ENCODE data around the gene NAV2.
"Not testable (repeated sequence)": the region's sequence is repeated elsewhere in the genome, so short reads cannot be mapped to it uniquely, and the experiment has no call there.

The NAV2 gene

DNA sequence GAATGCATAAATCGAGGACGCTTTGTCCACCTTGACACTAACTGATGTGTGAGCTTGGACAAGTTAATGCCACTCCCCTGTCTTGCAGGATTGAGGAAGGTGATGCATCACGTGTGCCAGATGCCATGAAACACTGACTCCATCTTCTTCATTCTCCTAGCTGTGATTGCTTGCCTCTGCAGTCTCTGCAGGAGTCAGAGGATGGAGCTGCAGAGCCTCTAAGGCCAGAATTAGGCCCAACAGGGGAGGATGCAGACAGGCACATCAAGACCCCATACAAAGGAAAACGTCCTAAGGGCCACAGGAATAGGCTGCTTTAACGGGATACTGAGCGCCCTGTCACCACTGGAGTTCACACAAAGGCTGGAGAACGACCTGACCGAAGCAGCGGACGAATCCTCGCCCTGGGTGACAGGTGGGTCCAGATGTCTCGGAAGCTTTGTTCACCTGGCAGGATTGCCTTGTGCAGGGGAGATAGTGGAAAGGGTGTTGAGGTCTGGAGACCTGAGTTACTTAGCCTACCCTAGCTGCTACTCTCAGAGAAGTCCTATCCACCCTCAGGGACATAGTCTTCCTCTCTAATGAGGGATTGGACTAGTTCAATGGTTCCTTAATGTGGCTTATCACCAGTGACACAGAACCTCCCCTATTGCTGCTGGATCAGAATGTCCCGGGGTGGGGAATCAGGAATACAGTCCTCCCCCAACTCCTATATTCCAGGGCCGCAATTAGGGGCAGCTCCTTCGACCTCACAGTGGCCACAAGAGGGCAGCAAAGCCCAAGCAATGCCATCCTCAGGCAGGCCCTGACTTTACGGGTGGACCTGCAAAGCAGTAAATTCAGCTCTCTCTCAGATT lies 415.3 kb downstream of the NAV2 start:
- TF ChIP-seq RARB (CRISPR knock-in tag; IDR thresholded peaks at IDR 0.05) (no peak), ZFP3 (CRISPR knock-in tag; IDR thresholded peaks at IDR 0.05) (peak; percentile 82)
- ATAC-seq, result peak; percentile 85

DNA sequence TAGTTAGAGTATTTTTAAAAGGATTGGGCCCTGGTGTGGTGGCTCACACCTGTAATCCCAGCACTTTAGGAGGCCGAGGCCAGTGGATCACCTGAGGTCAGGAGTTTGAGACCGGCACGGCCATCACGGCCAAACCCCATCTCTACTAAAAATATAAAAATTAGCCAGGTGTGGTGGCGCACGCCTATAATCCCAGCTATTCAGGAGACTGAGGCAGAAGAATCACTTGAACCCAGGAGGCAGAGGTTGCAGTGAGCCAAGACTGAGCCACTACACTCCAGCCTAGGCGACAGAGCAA lies 415.8 kb downstream of the NAV2 start:
- ATAC-seq, result not testable (repeated sequence)

DNA sequence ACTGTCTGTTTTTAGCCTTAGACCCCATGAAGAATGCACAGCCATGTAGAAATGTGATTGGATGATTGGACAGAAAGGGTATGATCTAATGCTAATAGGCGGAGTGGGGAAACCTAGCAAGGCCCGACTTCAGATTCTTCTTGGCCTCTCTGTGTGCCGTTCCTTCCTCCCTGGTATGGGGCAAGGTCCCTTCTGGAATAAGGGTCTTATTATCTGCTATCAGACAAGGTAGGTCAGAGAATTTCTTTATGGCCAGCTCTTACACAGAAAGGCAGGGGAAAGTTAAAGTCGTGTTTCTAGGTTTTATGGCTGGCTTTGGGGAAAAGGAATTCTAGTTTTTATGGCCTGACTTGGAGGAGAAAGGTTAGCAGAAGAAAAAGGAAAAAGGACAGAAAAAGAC lies 417.0 kb downstream of the NAV2 start:
- no peak for ATAC-seq
- no peak for TF ChIP-seq CSDC2 (CRISPR knock-in tag; IDR thresholded peaks at IDR 0.05)
- no peak for TF ChIP-seq GLIS3 (CRISPR knock-in tag; IDR thresholded peaks at IDR 0.05)
- no peak for TF ChIP-seq ZNF565 (CRISPR knock-in tag; conservative IDR thresholded peaks at IDR 0.05; ENCODE audit: low read depth)
- no peak for TF ChIP-seq BACH2 (CRISPR knock-in tag; IDR thresholded peaks at IDR 0.05; ENCODE audit: borderline replicate concordance)
- TF ChIP-seq SNAI2 (CRISPR knock-in tag; IDR thresholded peaks at IDR 0.05), result no peak
- no peak for TF ChIP-seq PPARA (CRISPR knock-in tag; IDR thresholded peaks at IDR 0.05; ENCODE audit: borderline replicate concordance)

DNA sequence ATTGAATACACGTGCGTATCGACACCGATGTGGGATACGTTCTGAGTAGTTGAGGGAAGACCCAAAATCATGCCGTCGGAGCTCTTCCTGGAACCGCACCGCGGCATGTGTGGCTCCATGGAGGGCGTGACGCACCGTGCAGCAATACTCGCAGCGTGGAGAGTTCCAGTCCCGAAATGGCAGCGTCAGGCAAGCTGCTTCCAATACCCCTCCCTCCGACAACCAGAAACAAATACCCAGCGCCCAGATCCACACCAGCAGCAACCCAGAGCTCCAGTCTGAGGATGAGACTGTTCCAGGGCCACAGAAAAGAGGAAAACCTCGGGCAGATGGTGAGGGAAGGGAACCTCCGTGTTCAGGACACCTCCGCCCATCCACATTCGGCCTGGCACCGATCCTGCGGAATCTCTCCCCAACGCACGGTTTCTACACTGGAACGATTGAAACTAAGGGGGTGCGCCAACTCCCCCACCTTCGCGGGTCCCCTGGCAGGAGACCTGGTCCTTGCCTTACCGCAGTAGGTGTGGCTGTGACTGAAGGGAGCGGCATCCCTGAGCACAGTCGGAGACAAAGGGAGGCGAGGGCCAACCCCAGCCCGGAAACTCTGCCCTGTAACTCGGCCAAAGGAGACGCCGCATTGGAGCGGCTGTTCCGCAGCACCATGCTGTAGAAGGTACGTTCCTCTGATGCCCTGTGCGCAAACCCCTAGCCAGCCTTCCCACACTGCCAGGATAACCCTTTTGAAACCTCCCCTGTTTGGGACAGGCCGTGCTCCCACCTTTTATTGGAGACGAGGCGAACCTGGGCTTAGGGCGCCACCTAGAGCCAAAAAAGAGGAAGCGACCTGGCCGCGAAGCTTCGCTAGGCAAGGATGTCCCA lies 419.4 kb downstream of the NAV2 start:
- TF ChIP-seq ZFP3 (CRISPR knock-in tag; IDR thresholded peaks at IDR 0.05) (no peak), OSR1 (CRISPR knock-in tag; IDR thresholded peaks at IDR 0.05) (no peak), ZFP30 (CRISPR knock-in tag; IDR thresholded peaks at IDR 0.05) (no peak), RARB (CRISPR knock-in tag; IDR thresholded peaks at IDR 0.05) (no peak), ARNTL (CRISPR knock-in tag; IDR thresholded peaks at IDR 0.05; ENCODE audit: borderline replicate concordance, low read depth) (no peak), ESRRG (CRISPR knock-in tag; IDR thresholded peaks at IDR 0.05) (no peak), ZNF565 (CRISPR knock-in tag; conservative IDR thresholded peaks at IDR 0.05; ENCODE audit: low read depth) (no peak), ISL1 (CRISPR knock-in tag; IDR thresholded peaks at IDR 0.05) (no peak), ZNF8 (CRISPR knock-in tag; IDR thresholded peaks at IDR 0.05) (no peak), CSDC2 (CRISPR knock-in tag; IDR thresholded peaks at IDR 0.05) (no peak), SNAI2 (CRISPR knock-in tag; IDR thresholded peaks at IDR 0.05) (no peak), GLIS3 (CRISPR knock-in tag; IDR thresholded peaks at IDR 0.05) (no peak), BACH2 (CRISPR knock-in tag; IDR thresholded peaks at IDR 0.05; ENCODE audit: borderline replicate concordance) (no peak), TCF4 (CRISPR knock-in tag; IDR thresholded peaks at IDR 0.05; ENCODE audit: borderline replicate concordance) (no peak), ZNF70 (CRISPR knock-in tag; IDR thresholded peaks at IDR 0.05) (no peak)
- TF ChIP-seq, protein P1, sequence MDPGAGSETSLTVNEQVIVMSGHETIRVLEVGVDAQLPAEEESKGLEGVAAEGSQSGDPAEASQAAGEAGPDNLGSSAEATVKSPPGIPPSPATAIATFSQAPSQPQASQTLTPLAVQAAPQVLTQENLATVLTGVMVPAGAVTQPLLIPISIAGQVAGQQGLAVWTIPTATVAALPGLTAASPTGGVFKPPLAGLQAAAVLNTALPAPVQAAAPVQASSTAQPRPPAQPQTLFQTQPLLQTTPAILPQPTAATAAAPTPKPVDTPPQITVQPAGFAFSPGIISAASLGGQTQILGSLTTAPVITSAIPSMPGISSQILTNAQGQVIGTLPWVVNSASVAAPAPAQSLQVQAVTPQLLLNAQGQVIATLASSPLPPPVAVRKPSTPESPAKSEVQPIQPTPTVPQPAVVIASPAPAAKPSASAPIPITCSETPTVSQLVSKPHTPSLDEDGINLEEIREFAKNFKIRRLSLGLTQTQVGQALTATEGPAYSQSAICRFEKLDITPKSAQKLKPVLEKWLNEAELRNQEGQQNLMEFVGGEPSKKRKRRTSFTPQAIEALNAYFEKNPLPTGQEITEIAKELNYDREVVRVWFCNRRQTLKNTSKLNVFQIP (CRISPR knock-in tag; IDR thresholded peaks at IDR 0.05; ENCODE audit: borderline replicate concordance, low read depth), result no peak
- TF ChIP-seq, protein P2, sequence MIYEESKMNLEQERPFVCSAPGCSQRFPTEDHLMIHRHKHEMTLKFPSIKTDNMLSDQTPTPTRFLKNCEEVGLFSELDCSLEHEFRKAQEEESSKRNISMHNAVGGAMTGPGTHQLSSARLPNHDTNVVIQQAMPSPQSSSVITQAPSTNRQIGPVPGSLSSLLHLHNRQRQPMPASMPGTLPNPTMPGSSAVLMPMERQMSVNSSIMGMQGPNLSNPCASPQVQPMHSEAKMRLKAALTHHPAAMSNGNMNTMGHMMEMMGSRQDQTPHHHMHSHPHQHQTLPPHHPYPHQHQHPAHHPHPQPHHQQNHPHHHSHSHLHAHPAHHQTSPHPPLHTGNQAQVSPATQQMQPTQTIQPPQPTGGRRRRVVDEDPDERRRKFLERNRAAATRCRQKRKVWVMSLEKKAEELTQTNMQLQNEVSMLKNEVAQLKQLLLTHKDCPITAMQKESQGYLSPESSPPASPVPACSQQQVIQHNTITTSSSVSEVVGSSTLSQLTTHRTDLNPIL (CRISPR knock-in tag; IDR thresholded peaks at IDR 0.05; ENCODE audit: low read depth), result no peak
- TF ChIP-seq, protein P3, sequence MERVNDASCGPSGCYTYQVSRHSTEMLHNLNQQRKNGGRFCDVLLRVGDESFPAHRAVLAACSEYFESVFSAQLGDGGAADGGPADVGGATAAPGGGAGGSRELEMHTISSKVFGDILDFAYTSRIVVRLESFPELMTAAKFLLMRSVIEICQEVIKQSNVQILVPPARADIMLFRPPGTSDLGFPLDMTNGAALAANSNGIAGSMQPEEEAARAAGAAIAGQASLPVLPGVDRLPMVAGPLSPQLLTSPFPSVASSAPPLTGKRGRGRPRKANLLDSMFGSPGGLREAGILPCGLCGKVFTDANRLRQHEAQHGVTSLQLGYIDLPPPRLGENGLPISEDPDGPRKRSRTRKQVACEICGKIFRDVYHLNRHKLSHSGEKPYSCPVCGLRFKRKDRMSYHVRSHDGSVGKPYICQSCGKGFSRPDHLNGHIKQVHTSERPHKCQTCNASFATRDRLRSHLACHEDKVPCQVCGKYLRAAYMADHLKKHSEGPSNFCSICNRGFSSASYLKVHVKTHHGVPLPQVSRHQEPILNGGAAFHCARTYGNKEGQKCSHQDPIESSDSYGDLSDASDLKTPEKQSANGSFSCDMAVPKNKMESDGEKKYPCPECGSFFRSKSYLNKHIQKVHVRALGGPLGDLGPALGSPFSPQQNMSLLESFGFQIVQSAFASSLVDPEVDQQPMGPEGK (CRISPR knock-in tag; IDR thresholded peaks at IDR 0.05; ENCODE audit: borderline replicate concordance), result no peak
- peak; percentile 45 for ATAC-seq

DNA sequence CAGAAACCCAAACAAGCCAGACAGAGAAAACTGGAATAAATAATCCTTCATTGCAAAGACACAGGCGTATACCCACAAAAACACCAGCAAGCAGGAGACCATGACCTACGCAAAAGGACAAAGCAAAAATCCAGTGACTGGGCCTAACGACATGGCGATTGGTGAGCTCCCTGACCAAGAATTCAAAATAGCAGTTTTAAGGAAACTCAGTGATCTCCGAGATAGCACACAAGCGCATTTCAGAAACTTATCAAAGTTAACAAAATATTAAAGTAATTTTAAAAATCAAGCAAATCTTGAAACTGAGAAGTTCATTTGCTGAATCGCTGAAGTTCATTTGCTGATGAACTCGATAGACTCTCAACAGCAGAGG lies 420.0 kb downstream of the NAV2 start:
- TF ChIP-seq, protein P2 (CRISPR knock-in tag; IDR thresholded peaks at IDR 0.05; ENCODE audit: low read depth), result no peak
- TF ChIP-seq, protein P1 (CRISPR knock-in tag; IDR thresholded peaks at IDR 0.05; ENCODE audit: borderline replicate concordance, low read depth), result no peak
- TF ChIP-seq BACH2 (CRISPR knock-in tag; IDR thresholded peaks at IDR 0.05; ENCODE audit: borderline replicate concordance) (no peak), ZNF8 (CRISPR knock-in tag; IDR thresholded peaks at IDR 0.05) (no peak), ZNF70 (CRISPR knock-in tag; IDR thresholded peaks at IDR 0.05) (no peak), ESRRG (CRISPR knock-in tag; IDR thresholded peaks at IDR 0.05) (no peak), ZNF565 (CRISPR knock-in tag; conservative IDR thresholded peaks at IDR 0.05; ENCODE audit: low read depth) (no peak), CSDC2 (CRISPR knock-in tag; IDR thresholded peaks at IDR 0.05) (no peak), TOX (CRISPR knock-in tag; IDR thresholded peaks at IDR 0.05; ENCODE audit: borderline replicate concordance) (no peak), SNAI2 (CRISPR knock-in tag; IDR thresholded peaks at IDR 0.05) (no peak), ZC3H10 (CRISPR knock-in tag; IDR thresholded peaks at IDR 0.05) (no peak), TCF4 (CRISPR knock-in tag; IDR thresholded peaks at IDR 0.05; ENCODE audit: borderline replicate concordance) (no peak), ZFP3 (CRISPR knock-in tag; IDR thresholded peaks at IDR 0.05) (no peak)
- TF ChIP-seq, protein P4, sequence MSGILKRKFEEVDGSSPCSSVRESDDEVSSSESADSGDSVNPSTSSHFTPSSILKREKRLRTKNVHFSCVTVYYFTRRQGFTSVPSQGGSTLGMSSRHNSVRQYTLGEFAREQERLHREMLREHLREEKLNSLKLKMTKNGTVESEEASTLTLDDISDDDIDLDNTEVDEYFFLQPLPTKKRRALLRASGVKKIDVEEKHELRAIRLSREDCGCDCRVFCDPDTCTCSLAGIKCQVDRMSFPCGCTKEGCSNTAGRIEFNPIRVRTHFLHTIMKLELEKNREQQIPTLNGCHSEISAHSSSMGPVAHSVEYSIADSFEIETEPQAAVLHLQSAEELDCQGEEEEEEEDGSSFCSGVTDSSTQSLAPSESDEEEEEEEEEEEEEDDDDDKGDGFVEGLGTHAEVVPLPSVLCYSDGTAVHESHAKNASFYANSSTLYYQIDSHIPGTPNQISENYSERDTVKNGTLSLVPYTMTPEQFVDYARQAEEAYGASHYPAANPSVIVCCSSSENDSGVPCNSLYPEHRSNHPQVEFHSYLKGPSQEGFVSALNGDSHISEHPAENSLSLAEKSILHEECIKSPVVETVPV (CRISPR knock-in tag; IDR thresholded peaks at IDR 0.05), result no peak
- no peak for ATAC-seq

All from SK-N-SH treated with all-trans-retinoic acid at 6 μM for 48 hours (cell line).